Heart right ventricle (tissue), 16 donors: ENCODE data around the gene MAK. TPM values are rescaled to one million over a fixed set of nuclear protein-coding genes. Genes with fewer than 3 reads are reported as not detected.

Source experiments
- ATAC-seq, 8 donors: fragments of 200-7000 bp; cut with Tn5 transposase; one replicate each; pipeline ENCODE4 v1.9.1; 2020; ENCODE audit warnings: mild to moderate bottlenecking in 8 of 8, moderate library complexity in 8 of 8, moderate number of reproducible peaks in 1 of 8
- DNase-seq, 2 donors: peaks; one replicate each; pipeline ENCODE4 v3.0.0-alpha.2; 2020
- H3K27ac ChIP-seq, 10 donors: fragments of 200-600 bp; sonication (generic) in 2 of 10; one replicate each; pipeline versions ENCODE4 v1.5.0 to v1.8.0; 2020 to 2022; ENCODE audit warnings: mild to moderate bottlenecking in 3 of 10
- H3K27me3 ChIP-seq, 7 donors: fragments of 200-600 bp; one replicate each; pipeline ENCODE4 v1.8.0; 2021 to 2022; ENCODE audit warnings: mild to moderate bottlenecking in 2 of 7
- H3K36me3 ChIP-seq, 9 donors: fragments of 200-600 bp; sonication (generic) in 1 of 9; one replicate each; pipeline versions ENCODE4 v1.5.0 to v1.8.0; 2020 to 2022; ENCODE audit warnings: mild to moderate bottlenecking in 2 of 9
- H3K4me1 ChIP-seq, 9 donors: fragments of 200-600 bp; sonication (generic) in 1 of 9; one replicate each; pipeline versions ENCODE4 v1.5.0 to v1.8.0; 2020 to 2022; ENCODE audit warnings: mild to moderate bottlenecking in 4 of 9
- H3K4me3 ChIP-seq, 10 donors: fragments of 200-600 bp; sonication (generic) in 2 of 10; one replicate each; pipeline versions ENCODE4 v1.5.0 to v1.8.0; 2020 to 2022; ENCODE audit warnings: mild to moderate bottlenecking in 7 of 10, moderate library complexity in 2 of 10
- H3K9me3 ChIP-seq, 11 donors: fragments of 200-600 bp in 10 of 11; sonication (generic) in 2 of 11; one replicate each; pipeline versions ENCODE4 v1.5.0 to v1.8.0; 2013 to 2022; ENCODE audit warnings: mild to moderate bottlenecking in 2 of 11, control low read depth in 1 of 11, moderate library complexity in 1 of 11
- WGBS, 2 donors: extraction: QIAGEN DNeasy Blood & Tissue Kit; methylation state at CpG; one replicate each; pipeline ENCODE4 v1.1.7; 2013; ENCODE audit warnings: inconsistent platforms in 1 of 2; 5-methylcytosine and 5-hydroxymethylcytosine counted together
- intact Hi-C, 10 donors: fragments of 100-400 bp; cut with DNase I; formaldehyde crosslinking; loops; one replicate each; pipeline versions ENCODE4 v1.11.1 to v1.14.2; 2022
- polyA plus RNA-seq, 2 donors: library from polyadenylated mRNA; stranded (reverse); fragments of 200-250 nt; gene quantifications; one replicate each; pipeline ENCODE4 v1.2.3, GENCODE V29; 2013
- total RNA-seq, 10 donors: library from RNA; stranded (reverse); fragmentation: NEBNext Ultra II Directional in 3 of 10; extraction: Animal tissue kit (Norgen Biotek cat#: 25700) in 3 of 10; gene quantifications; one replicate each; pipeline versions ENCODE4 v1.2.1 to v1.2.4, GENCODE V29; 2021 to 2023
- TF ChIP-seq, protein P1 (sequence below), 9 donors: fragments of 200-600 bp; sonication (generic) in 2 of 9; IDR thresholded peaks; one replicate each; pipeline versions ENCODE4 v1.5.0 to v1.8.0; 2021 to 2022; ENCODE audit warnings: antibody characterized with exemption in 9 of 9, mild to moderate bottlenecking in 5 of 9, moderate library complexity in 1 of 9
- donor health status: Arrhythmogenic right ventricular cardiomyopathy.
- donor health status: ischemic (EF 13 %, LVEDD 7.1; RV severe dilation, severe dysfunction).
- donor health status: healthy with polysubstance abuse.
- donor health status: DM: no; HTN: yes; CAD: no.
- donor health status: DM: no; HTN: no; CAD: no.
- donor health status: ischemic (EF 25% LVEDD 6.9; RV normal size, moderate dysfunction).
- donor health status: ischemic (EF 25% LVEDD 5.7; RV mildly dilated, moderate dysfunction).
- donor health status: healthy.
- donor health status: DM: yes; HTN: yes; CAD: no.
- donor health status: Ischemic cardiomyopathy.
- donor health status: ischemic (EF 35%, LVEDD 5.7; RV mildly dilated, moderate dysfunction).
- donor health status: nonischemic (EF 11% LVEDD 7.7; RV severe dilation, severe dysfunction).
- donor health status: DM: yes; HTN: yes; CAD: no.
- donor health status: PGD.
- donor health status: ischemic (EF 29% LVEDD 5.4; RV normal size, mild dysfunction).
- donor health status: nonischemic (EF 23%, LVEDD 6.1; RV moderate dilation, normal function).

Gene MAK
- total and polyA plus RNA-seq, 12 donors, result 0.01 to 0.25 (median 0.12) TPM; not detected in 4

GRCh38 chr6:10877871-10878270, 39.5 kb upstream of the MAK start:
- ATAC-seq (no peak), DNase-seq (no peak)
- WGBS, 2 donors, result 77 to 84% methylated on average over 1 of the region's 1 CpG
- H3K9me3 ChIP-seq, result peaks cover 0 to 2% (median 0%) of the 10 kb centered on the region in 11 donors
- TF ChIP-seq, protein P1, sequence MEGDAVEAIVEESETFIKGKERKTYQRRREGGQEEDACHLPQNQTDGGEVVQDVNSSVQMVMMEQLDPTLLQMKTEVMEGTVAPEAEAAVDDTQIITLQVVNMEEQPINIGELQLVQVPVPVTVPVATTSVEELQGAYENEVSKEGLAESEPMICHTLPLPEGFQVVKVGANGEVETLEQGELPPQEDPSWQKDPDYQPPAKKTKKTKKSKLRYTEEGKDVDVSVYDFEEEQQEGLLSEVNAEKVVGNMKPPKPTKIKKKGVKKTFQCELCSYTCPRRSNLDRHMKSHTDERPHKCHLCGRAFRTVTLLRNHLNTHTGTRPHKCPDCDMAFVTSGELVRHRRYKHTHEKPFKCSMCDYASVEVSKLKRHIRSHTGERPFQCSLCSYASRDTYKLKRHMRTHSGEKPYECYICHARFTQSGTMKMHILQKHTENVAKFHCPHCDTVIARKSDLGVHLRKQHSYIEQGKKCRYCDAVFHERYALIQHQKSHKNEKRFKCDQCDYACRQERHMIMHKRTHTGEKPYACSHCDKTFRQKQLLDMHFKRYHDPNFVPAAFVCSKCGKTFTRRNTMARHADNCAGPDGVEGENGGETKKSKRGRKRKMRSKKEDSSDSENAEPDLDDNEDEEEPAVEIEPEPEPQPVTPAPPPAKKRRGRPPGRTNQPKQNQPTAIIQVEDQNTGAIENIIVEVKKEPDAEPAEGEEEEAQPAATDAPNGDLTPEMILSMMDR (IDR thresholded peaks at IDR 0.05), result no peak
- H3K27me3 ChIP-seq, result peaks cover 11 to 51% (median 41%) of the 10 kb centered on the region in 7 donors
- H3K4me3 ChIP-seq, result no peak overlapping the region
- no peaks in the 10 kb centered on the region for H3K36me3 ChIP-seq
- H3K27ac ChIP-seq, result no peak overlapping the region
- H3K4me1 ChIP-seq, result peaks cover 0 to 14% (median 12%) of the 10 kb centered on the region in 9 donors
- intact Hi-C loops, result no loop called here

DNA sequence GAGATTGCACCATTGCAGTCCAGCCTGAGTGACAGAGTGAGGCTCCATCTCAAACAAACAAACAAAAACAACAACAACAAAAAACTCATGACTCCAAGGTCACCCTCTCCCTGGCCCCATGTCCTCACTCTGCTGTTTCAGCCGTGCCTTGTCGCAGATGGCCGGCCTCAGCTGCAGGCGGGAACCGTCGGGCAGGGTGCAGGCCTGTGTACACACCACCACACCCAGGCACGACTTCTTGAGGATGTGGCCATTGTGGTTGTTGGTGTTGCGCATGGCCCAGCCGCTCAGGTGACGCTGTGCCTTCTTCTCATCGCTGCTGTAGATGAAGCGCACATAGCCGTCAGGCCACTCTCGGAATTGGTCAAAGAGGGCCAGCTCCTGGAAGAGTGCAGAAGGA, 38.7 kb upstream of the MAK start:
- Histone ChIP-seq H3K4me3 (no peak overlapping the region), H3K36me3 (no peaks in the 10 kb centered on the region), H3K27ac (no peak overlapping the region), H3K4me1 (peaks cover 0 to 6% (median 4%) of the 10 kb centered on the region in 9 donors), H3K27me3 (peaks cover 3 to 45% (median 33%) of the 10 kb centered on the region in 7 donors), H3K9me3 (peaks cover 0 to 2% (median 0%) of the 10 kb centered on the region in 11 donors)
- no peak for ATAC-seq
- intact Hi-C loops, result no loop called here
- TF ChIP-seq, protein P1 (IDR thresholded peaks at IDR 0.05), result no peak
- DNase-seq, result no peak
- WGBS, 2 donors, result 92 to 95% methylated on average over 14 of the region's 14 CpGs

DNA sequence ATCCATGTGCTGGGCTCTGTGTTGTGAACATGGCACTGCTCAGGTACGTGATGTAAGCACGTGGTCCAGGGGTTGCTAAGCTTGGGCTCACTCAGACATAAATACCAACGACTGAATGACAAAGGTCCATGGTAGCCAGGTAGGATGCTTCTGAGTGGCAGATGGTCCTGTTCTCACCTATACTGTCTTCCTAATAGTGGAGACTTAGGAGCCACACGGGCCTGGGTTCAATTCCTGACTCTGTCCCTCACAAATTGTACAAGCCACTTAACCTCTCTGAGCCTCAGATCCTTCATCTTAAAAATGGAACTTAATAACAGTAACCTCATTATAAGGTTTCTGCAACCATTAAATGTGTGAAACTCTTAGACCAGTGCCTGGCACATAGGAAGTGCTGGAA, 36.7 kb upstream of the MAK start:
- Histone ChIP-seq H3K36me3 (no peaks in the 10 kb centered on the region), H3K9me3 (peaks cover 0 to 2% (median 0%) of the 10 kb centered on the region in 11 donors), H3K27ac (no peak overlapping the region), H3K27me3 (peaks cover 0 to 27% (median 14%) of the 10 kb centered on the region in 7 donors), H3K4me3 (no peak overlapping the region), H3K4me1 (no peaks in the 10 kb centered on the region)
- 82 to 87% methylated on average over 4 of the region's 4 CpGs for WGBS, 2 donors
- ATAC-seq (no peak), DNase-seq (no peak)
- intact Hi-C loops, result no loop called here
- TF ChIP-seq, protein P1 (IDR thresholded peaks at IDR 0.05), result no peak

GRCh38 chr6:10874207-10874606, 35.9 kb upstream of the MAK start:
- no peak overlapping the region for H3K4me3 ChIP-seq
- H3K9me3 ChIP-seq, result peaks cover 0 to 2% (median 0%) of the 10 kb centered on the region in 11 donors
- no peaks in the 10 kb centered on the region for H3K4me1 ChIP-seq
- intact Hi-C loops, result no loop called here
- peaks cover 0 to 18% (median 5%) of the 10 kb centered on the region in 7 donors for H3K27me3 ChIP-seq
- TF ChIP-seq, protein P1 (IDR thresholded peaks at IDR 0.05), result no peak
- DNase-seq (no peak), ATAC-seq (no peak)
- no peak overlapping the region for H3K27ac ChIP-seq
- no peaks in the 10 kb centered on the region for H3K36me3 ChIP-seq
- 83 to 88% methylated on average over 6 of the region's 6 CpGs for WGBS, 2 donors
